Endothelial cell of umbilical vein (primary cell): ENCODE data around the gene KIAA2012. TPM values are rescaled to one million over a fixed set of nuclear protein-coding genes. Genes with fewer than 3 reads are reported as not detected.

Experiments
- BruUV-seq: library from RNA; stranded (reverse); fragments of 400-500 nt; replicated peaks from 2 replicates; lab custom pipeline; 2021; lab: Mats Ljungman, UMichigan
- CTCF ChIA-PET: fragments of 300-600, 350-600 bp; sonication (Branson Sonifier 250); formaldehyde crosslinking; loops from one replicate; lab custom pipeline; 2021; ENCODE audit warnings: antibody characterized with exemption, inconsistent platforms; lab: Charles Lee
- POLR2A ChIA-PET: fragments of 300-600, 350-600 bp; sonication (Branson Sonifier 250); formaldehyde crosslinking; loops from one replicate; lab custom pipeline; 2021; ENCODE audit warnings: antibody characterized with exemption, inconsistent platforms; lab: Charles Lee
- DNase-seq: peaks from one replicate; pipeline ENCODE4 v3.0.0-alpha.2; 2011; ENCODE audit warnings: low read depth, low spot score
- FAIRE-seq: peaks from 2 replicates; lab custom pipeline; 2011; peaks lifted over from hg19 to GRCh38; lab: Jason Lieb, UNC
- H2AFZ ChIP-seq: 2 replicates; pipeline ENCODE4 v1.6.0; 2012; ENCODE audit warnings: low read depth, low read length, control low read depth, inconsistent platforms
- H3K27ac ChIP-seq: 2 replicates; pipeline ENCODE4 v1.5.1; 2011; ENCODE audit warnings: low read depth, mild to moderate bottlenecking, control low read depth, low read length, moderate library complexity; ENCODE audit not compliant: insufficient read depth
- H3K27me3 ChIP-seq, 2 experiments: 2 replicates each; pipeline versions ENCODE4 v1.6.0 to v1.6.1; 2011; ENCODE audit warnings: low read length in 2 of 2, mixed read lengths in 1 of 2; ENCODE audit not compliant: control insufficient read depth in 2 of 2, insufficient read depth in 2 of 2
- H3K36me3 ChIP-seq, 2 experiments: 2 replicates in 1 of 2; 3 replicates in 1 of 2; pipeline ENCODE4 v1.5.1; 2011; ENCODE audit warnings: low read length in 2 of 2, mild to moderate bottlenecking in 1 of 2, moderate library complexity in 1 of 2; ENCODE audit not compliant: control insufficient read depth in 2 of 2, insufficient read depth in 2 of 2; ENCODE audit errors: extremely low read depth in 1 of 2
- H3K4me1 ChIP-seq: 3 replicates; pipeline ENCODE4 v1.5.1; 2011; ENCODE audit warnings: mild to moderate bottlenecking, low read length; ENCODE audit not compliant: control insufficient read depth, insufficient read depth; ENCODE audit errors: extremely low read depth
- H3K4me2 ChIP-seq: 2 replicates; pipeline ENCODE4 v1.6.1; 2011; ENCODE audit warnings: low read length, control low read depth, mixed read lengths; ENCODE audit not compliant: insufficient read depth
- H3K4me3 ChIP-seq, 3 experiments: fragments of 200-600 bp in 1 of 3; sonication (generic), shearing (Covaris generic) in 1 of 3; replicated peaks in 1 of 3; 2 replicates each; pipeline ENCODE4 v1.5.1; 2011 to 2016; ENCODE audit warnings: control low read depth in 3 of 3, low read length in 3 of 3, mild to moderate bottlenecking in 2 of 3, inconsistent platforms in 1 of 3, low read depth in 1 of 3, moderate library complexity in 1 of 3; ENCODE audit not compliant: insufficient read depth in 1 of 3
- H3K79me2 ChIP-seq: 2 replicates; pipeline ENCODE4 v1.6.0; 2012; ENCODE audit warnings: low read length, inconsistent platforms; ENCODE audit not compliant: control insufficient read depth, insufficient read depth
- H3K9ac ChIP-seq: replicated peaks from 2 replicates; pipeline ENCODE3; 2011; ENCODE audit warnings: low read length, control low read depth; ENCODE audit not compliant: insufficient read depth; ENCODE audit errors: extremely low read depth
- H3K9me1 ChIP-seq: replicated peaks from 3 replicates; pipeline ENCODE4 v1.6.0; 2011; ENCODE audit warnings: mild to moderate bottlenecking, low read length; ENCODE audit not compliant: control insufficient read depth, insufficient read depth; ENCODE audit errors: extremely low read depth
- H3K9me3 ChIP-seq: replicated peaks from 2 replicates; pipeline ENCODE4 v1.5.1; 2012; ENCODE audit warnings: low read length, inconsistent platforms; ENCODE audit not compliant: control insufficient read depth, insufficient read depth
- H4K20me1 ChIP-seq: replicated peaks from 2 replicates; pipeline ENCODE3; 2011; ENCODE audit warnings: mild to moderate bottlenecking, low read length; ENCODE audit not compliant: control insufficient read depth, insufficient read depth; ENCODE audit errors: extremely low read depth
- EZH2 ChIP-seq: IDR thresholded peaks from 2 replicates; pipeline ENCODE4 v1.6.1; 2012; ENCODE audit warnings: borderline replicate concordance, low read depth, mild to moderate bottlenecking, moderate library complexity, low read length, inconsistent platforms; ENCODE audit not compliant: severe bottlenecking
- FOS ChIP-seq: IDR thresholded peaks from 2 replicates; pipeline ENCODE4 v1.6.1; 2011; ENCODE audit warnings: mild to moderate bottlenecking, low read length, moderate library complexity, borderline replicate concordance; ENCODE audit not compliant: insufficient read depth
- GATA2 ChIP-seq: IDR thresholded peaks from 2 replicates; pipeline ENCODE4 v1.7.0; 2011; ENCODE audit warnings: low read depth, mild to moderate bottlenecking, moderate library complexity, mixed read lengths, low read length; ENCODE audit not compliant: insufficient read length, insufficient read depth
- JUN ChIP-seq: IDR thresholded peaks from 2 replicates; pipeline ENCODE4 v1.6.1; 2011; ENCODE audit warnings: borderline replicate concordance, low read depth; ENCODE audit not compliant: insufficient read length, insufficient read depth
- MAX ChIP-seq: IDR thresholded peaks from 2 replicates; pipeline ENCODE4 v1.6.1; 2011; ENCODE audit not compliant: insufficient read depth, insufficient read length
- MYC ChIP-seq: IDR thresholded peaks from one replicate; pipeline ENCODE4 v1.6.1; 2011; ENCODE audit warnings: mild to moderate bottlenecking, low read depth, low read length
- POLR2A ChIP-seq: IDR thresholded peaks from 2 replicates; pipeline ENCODE4 v1.6.1; 2012; ENCODE audit warnings: low read depth, mild to moderate bottlenecking, control low read depth, low read length
- POLR2AphosphoS5 ChIP-seq: IDR thresholded peaks from 2 replicates; pipeline ENCODE4 v1.6.1; 2012; ENCODE audit warnings: low read depth, mild to moderate bottlenecking, control low read depth, low read length, moderate library complexity; ENCODE audit not compliant: insufficient read depth
- dilution Hi-C: fragments of 300-500 bp; cut with MboI; formaldehyde crosslinking; loops from one replicate; pipeline ENCODE4 v1.15.0; 2019; ENCODE audit warnings: low sequenced_read_pairs; ENCODE audit not compliant: extremely low pct_ligation_motif_present
- intact Hi-C: fragments of 100-400 bp; cut with micrococcal nuclease; formaldehyde crosslinking; loops from one replicate; pipeline ENCODE4 v1.10.0; 2022
- polyA plus RNA-seq, 4 experiments: library from polyadenylated mRNA; depleted of rRNA in 3 of 4; stranded (reverse) in 3 of 4; unstranded in 1 of 4; fragments of >200 nt; gene quantifications; 2 replicates each; pipeline versions ENCODE4 v1.2.1 to v1.2.3, GENCODE V29; 2011 to 2012; ENCODE audit warnings: missing spikeins in 1 of 4
- total RNA-seq: library from RNA; stranded (reverse); gene quantifications from 2 replicates; pipeline ENCODE4 v1.2.3, GENCODE V29; 2021
- TF ChIP-seq, protein P1 (sequence below), 2 donors: IDR thresholded peaks; 1 replicate in 1 of 2; 2 replicates in 1 of 2; pipeline ENCODE4 v1.5.1; 2011; ENCODE audit warnings: low read length in 2 of 2, mild to moderate bottlenecking in 2 of 2, moderate library complexity in 2 of 2, control low read depth in 1 of 2, inconsistent platforms in 1 of 2, low read depth in 1 of 2; ENCODE audit not compliant: insufficient read depth in 1 of 2; ENCODE audit errors: extremely low read depth in 1 of 2

Gene KIAA2012
- total and polyA plus RNA-seq, 2 donors (not counting 3 experiments of a cell fraction or from before 2014, with no cell fraction given), result not detected

DNA sequence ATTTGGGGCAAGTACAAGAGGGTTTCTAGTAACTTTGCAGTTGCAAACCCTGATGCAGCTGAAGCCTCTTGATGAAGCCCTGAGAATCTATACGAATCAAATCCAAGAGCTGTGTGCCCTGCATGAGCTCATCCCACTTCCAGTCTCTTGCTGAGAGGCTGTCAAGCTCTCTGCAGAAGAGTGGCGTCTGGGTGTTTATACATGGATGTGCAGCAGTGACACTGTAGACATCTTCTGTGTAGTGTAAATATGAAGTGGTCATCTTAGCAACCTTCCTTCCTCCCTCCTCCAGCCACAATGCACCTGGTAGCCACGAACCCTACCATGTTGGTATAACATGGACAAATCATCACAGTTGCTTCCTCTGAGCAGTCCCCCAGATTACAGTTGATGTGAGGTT, 18.4 kb upstream of the KIAA2012 start:
- H3K9me1 ChIP-seq, result no peaks in the 10 kb centered on the region
- no peaks in the 10 kb centered on the region for H3K79me2 ChIP-seq
- H3K27me3 ChIP-seq, result peaks cover 15 to 26% of the 10 kb centered on the region in 2 experiments
- dilution Hi-C loops (no loop called here), intact Hi-C loops (no loop called here)
- H4K20me1 ChIP-seq, result no peaks in the 10 kb centered on the region
- DNase-seq, result no peak
- CTCF ChIA-PET, result interaction anchor here (1.3 to 1.5 kb wide), 2 partner anchors 11 to 194 kb away, joined by 3 to 5 read pairs; no protein-coding TSS in a partner anchor
- no peak overlapping the region for H3K4me3 ChIP-seq
- no peak for TF ChIP-seq MYC
- TF ChIP-seq MAX, result no peak
- no peak for TF ChIP-seq EZH2
- TF ChIP-seq GATA2, result no peak
- no peak for TF ChIP-seq POLR2AphosphoS5
- TF ChIP-seq, protein P1, sequence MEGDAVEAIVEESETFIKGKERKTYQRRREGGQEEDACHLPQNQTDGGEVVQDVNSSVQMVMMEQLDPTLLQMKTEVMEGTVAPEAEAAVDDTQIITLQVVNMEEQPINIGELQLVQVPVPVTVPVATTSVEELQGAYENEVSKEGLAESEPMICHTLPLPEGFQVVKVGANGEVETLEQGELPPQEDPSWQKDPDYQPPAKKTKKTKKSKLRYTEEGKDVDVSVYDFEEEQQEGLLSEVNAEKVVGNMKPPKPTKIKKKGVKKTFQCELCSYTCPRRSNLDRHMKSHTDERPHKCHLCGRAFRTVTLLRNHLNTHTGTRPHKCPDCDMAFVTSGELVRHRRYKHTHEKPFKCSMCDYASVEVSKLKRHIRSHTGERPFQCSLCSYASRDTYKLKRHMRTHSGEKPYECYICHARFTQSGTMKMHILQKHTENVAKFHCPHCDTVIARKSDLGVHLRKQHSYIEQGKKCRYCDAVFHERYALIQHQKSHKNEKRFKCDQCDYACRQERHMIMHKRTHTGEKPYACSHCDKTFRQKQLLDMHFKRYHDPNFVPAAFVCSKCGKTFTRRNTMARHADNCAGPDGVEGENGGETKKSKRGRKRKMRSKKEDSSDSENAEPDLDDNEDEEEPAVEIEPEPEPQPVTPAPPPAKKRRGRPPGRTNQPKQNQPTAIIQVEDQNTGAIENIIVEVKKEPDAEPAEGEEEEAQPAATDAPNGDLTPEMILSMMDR (IDR thresholded peaks at IDR 0.05; ENCODE audit: extremely low read depth in 1 of 2, insufficient read depth in 1 of 2, low read depth in 1 of 2, low read length in 2 of 2), result no peak
- TF ChIP-seq JUN, result no peak
- TF ChIP-seq FOS, result no peak
- no peak for TF ChIP-seq POLR2A
- POLR2A ChIA-PET, result no interaction called here
- H3K36me3 ChIP-seq, result no peaks in the 10 kb centered on the region
- BruUV-seq, result no TSS peak
- FAIRE-seq, result no peak
- no peaks in the 10 kb centered on the region for H3K9me3 ChIP-seq
- no peak overlapping the region for H2AFZ ChIP-seq
- no peak overlapping the region for H3K9ac ChIP-seq
- H3K4me1 ChIP-seq, result no peaks in the 10 kb centered on the region
- H3K27ac ChIP-seq, result no peak overlapping the region
- no peak overlapping the region for H3K4me2 ChIP-seq
